ENCODE data around the gene ZNF689. TPM values are rescaled to one million over a fixed set of nuclear protein-coding genes. Genes with fewer than 3 reads are reported as not detected.
A peak's percentile ranks its signal among the peaks of the same experiment; 100 is the strongest.

Gene ZNF689
- total and polyA plus RNA-seq, 2 of the 13 experiments (the other 11 are each of a cell fraction or from before 2014, with no cell fraction given): 9.7 to 19.5 TPM

DNA sequence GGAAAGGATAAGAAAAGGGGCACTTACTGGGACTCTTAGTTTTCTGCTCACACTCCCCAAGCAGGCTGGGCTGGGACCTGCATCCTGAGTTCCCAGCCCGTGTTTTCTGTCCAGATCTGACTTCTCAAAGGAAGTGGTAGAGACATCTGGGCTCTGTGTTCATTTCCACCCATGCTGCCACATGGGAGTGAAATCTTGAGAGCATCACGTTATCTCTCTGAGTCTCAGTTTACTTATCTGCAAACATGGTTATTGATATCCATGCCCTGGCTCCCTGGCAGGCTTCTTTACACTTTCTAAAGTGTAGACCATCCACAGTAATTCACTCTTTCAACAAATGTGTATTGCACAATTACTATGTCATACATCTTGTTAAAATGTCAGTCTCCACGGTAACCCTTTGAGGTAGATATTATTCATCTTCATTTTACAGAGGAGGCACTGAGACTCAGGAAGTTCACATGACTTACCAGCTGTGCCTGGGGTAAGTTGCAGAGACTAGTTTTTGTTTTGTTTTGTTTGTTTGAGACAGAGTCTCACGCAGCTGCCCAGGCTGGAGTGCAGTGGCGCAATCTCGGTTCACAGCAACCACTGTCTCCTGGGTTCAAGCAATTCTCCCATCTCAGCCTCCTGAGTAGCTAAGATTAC is 42.1 kb downstream of the ZNF689 start (continued):
- TF ChIP-seq, protein P1, sequence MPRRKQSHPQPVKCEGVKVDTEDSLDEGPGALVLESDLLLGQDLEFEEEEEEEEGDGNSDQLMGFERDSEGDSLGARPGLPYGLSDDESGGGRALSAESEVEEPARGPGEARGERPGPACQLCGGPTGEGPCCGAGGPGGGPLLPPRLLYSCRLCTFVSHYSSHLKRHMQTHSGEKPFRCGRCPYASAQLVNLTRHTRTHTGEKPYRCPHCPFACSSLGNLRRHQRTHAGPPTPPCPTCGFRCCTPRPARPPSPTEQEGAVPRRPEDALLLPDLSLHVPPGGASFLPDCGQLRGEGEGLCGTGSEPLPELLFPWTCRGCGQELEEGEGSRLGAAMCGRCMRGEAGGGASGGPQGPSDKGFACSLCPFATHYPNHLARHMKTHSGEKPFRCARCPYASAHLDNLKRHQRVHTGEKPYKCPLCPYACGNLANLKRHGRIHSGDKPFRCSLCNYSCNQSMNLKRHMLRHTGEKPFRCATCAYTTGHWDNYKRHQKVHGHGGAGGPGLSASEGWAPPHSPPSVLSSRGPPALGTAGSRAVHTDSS (CRISPR knock-in tag; conservative IDR thresholded peaks at IDR 0.05): no peak
- TF ChIP-seq PHF21A (CRISPR knock-in tag; IDR thresholded peaks at IDR 0.05) (no peak), RXRB (CRISPR knock-in tag; IDR thresholded peaks at IDR 0.05; ENCODE audit: borderline replicate concordance) (no peak), ZMYM2 (CRISPR knock-in tag; IDR thresholded peaks at IDR 0.05) (0 out of 2 replicates have a peak, but pooled peaks have one; percentile 16), PCBP1 (IDR thresholded peaks at IDR 0.05; ENCODE audit: borderline replicate concordance, low read depth, low read length) (no peak), ZSCAN22 (CRISPR knock-in tag; IDR thresholded peaks at IDR 0.05) (no peak), ZNF142 (CRISPR knock-in tag; IDR thresholded peaks at IDR 0.05) (no peak), MYPOP (CRISPR knock-in tag; IDR thresholded peaks at IDR 0.05) (peak; percentile 32; the same call in 1 of the 2 replicates), BRD4 (CRISPR knock-in tag; IDR thresholded peaks at IDR 0.05) (no peak), ELF1 (CRISPR knock-in tag; IDR thresholded peaks at IDR 0.05) (no peak), ZNF776 (CRISPR knock-in tag; IDR thresholded peaks at IDR 0.05) (no peak), ZNF468 (CRISPR knock-in tag; IDR thresholded peaks at IDR 0.05) (no peak), ZNF816 (CRISPR knock-in tag; IDR thresholded peaks at IDR 0.05; ENCODE audit: borderline replicate concordance) (no peak), ZNF703 (CRISPR knock-in tag; IDR thresholded peaks at IDR 0.05; ENCODE audit: borderline replicate concordance) (no peak), CAMTA2 (CRISPR knock-in tag; IDR thresholded peaks at IDR 0.05; ENCODE audit: borderline replicate concordance) (no peak), CBX1 (IDR thresholded peaks at IDR 0.05; ENCODE audit: low read depth) (no peak), GTF3A (CRISPR knock-in tag; conservative IDR thresholded peaks at IDR 0.05) (no peak), HMGA1 (CRISPR knock-in tag; conservative IDR thresholded peaks at IDR 0.05) (no peak), ZSCAN9 (CRISPR knock-in tag; IDR thresholded peaks at IDR 0.05; ENCODE audit: borderline replicate concordance) (0 out of 2 replicates have a peak, but pooled peaks have one; percentile 19)

Data from HepG2 (cell line).